KMS-11 (cell line): ENCODE results near the gene GRAP2.
"Not testable (repeated sequence)": the region's sequence is repeated elsewhere in the genome, so short reads cannot be mapped to it uniquely, and the experiment has no call there.

ENCODE experiments used
- H2AFZ ChIP-seq: fragments of 200-600 bp; sonication (generic); 2 replicates; pipeline ENCODE4 v1.6.1; 2016; ENCODE audit warnings: antibody characterized with exemption, mixed run types, low read depth
- H3K27ac ChIP-seq: fragments of 200-600 bp; sonication (generic); 2 replicates; pipeline ENCODE4 v1.6.1; 2016; ENCODE audit warnings: mild to moderate bottlenecking, mixed run types
- H3K27me3 ChIP-seq: fragments of 200-600 bp; sonication (generic); 2 replicates; pipeline ENCODE4 v1.6.1; 2017; ENCODE audit warnings: mild to moderate bottlenecking, low read depth, mixed run types, moderate library complexity; ENCODE audit not compliant: insufficient read depth
- H3K36me3 ChIP-seq: fragments of 200-600 bp; sonication (generic); 2 replicates; pipeline ENCODE4 v1.6.1; 2017; ENCODE audit warnings: mild to moderate bottlenecking, mixed run types; ENCODE audit not compliant: insufficient read depth
- H3K4me1 ChIP-seq: fragments of 200-600 bp; sonication (generic); 2 replicates; pipeline ENCODE4 v1.6.1; 2016; ENCODE audit warnings: mild to moderate bottlenecking, low read depth, mixed run types; ENCODE audit not compliant: poor library complexity, severe bottlenecking
- H3K4me2 ChIP-seq: fragments of 200-600 bp; sonication (generic); 2 replicates; pipeline ENCODE4 v1.7.0; 2016; ENCODE audit warnings: mild to moderate bottlenecking, mixed run types
- H3K4me3 ChIP-seq: fragments of 200-600 bp; sonication (generic); IDR thresholded peaks from 2 replicates; pipeline ENCODE4 v1.6.1; 2017; ENCODE audit warnings: low read depth, low read length, mixed read lengths; ENCODE audit not compliant: insufficient read depth
- H3K79me2 ChIP-seq: fragments of 200-600 bp; sonication (generic); 2 replicates; pipeline ENCODE4 v1.6.1; 2016; ENCODE audit warnings: low read depth, mixed run types; ENCODE audit not compliant: insufficient read depth
- H3K9ac ChIP-seq: fragments of 200-600 bp; sonication (generic); 2 replicates; pipeline ENCODE4 v1.6.1; 2016; ENCODE audit warnings: mild to moderate bottlenecking, mixed run types
- H4K20me1 ChIP-seq: fragments of 200-600 bp; sonication (generic); 2 replicates; pipeline ENCODE4 v1.6.1; 2016; ENCODE audit warnings: mild to moderate bottlenecking, mixed run types; ENCODE audit not compliant: insufficient read depth
- TF ChIP-seq, protein P1 (sequence below): fragments of 200-600 bp; sonication (generic); conservative IDR thresholded peaks from 2 replicates; pipeline ENCODE4 v1.6.1; 2017; ENCODE audit warnings: low read depth, mild to moderate bottlenecking, antibody characterized with exemption, low read length, moderate library complexity, mixed read lengths

The GRAP2 gene

DNA sequence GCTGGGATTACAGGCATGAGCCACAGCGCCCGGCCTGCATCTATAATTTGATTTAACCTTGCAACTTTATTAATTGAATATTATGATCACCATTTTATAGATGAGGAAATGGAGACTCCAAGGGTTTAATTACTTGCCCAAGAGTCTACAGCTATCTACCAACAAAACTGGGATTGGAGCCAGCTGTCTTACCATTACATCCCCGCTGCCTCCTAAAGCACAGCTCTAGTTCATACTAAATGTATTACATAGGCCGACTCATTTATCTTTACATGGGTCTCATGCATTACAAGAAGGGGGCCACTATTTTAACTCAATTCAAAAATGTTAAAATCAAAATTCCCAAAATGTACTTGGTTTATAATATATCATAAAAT is 45.2 kb downstream of the GRAP2 start:
- Histone ChIP-seq H3K9ac (no peak overlapping the region), H3K4me1 (peaks cover 13% of the 10 kb centered on the region), H3K4me2 (no peak overlapping the region), H2AFZ (no peak overlapping the region), H4K20me1 (no peaks in the 10 kb centered on the region), H3K27ac (no peak overlapping the region), H3K4me3 (no peak overlapping the region), H3K27me3 (no peaks in the 10 kb centered on the region), H3K36me3 (no peaks in the 10 kb centered on the region), H3K79me2 (no peaks in the 10 kb centered on the region)
- TF ChIP-seq, protein P1, sequence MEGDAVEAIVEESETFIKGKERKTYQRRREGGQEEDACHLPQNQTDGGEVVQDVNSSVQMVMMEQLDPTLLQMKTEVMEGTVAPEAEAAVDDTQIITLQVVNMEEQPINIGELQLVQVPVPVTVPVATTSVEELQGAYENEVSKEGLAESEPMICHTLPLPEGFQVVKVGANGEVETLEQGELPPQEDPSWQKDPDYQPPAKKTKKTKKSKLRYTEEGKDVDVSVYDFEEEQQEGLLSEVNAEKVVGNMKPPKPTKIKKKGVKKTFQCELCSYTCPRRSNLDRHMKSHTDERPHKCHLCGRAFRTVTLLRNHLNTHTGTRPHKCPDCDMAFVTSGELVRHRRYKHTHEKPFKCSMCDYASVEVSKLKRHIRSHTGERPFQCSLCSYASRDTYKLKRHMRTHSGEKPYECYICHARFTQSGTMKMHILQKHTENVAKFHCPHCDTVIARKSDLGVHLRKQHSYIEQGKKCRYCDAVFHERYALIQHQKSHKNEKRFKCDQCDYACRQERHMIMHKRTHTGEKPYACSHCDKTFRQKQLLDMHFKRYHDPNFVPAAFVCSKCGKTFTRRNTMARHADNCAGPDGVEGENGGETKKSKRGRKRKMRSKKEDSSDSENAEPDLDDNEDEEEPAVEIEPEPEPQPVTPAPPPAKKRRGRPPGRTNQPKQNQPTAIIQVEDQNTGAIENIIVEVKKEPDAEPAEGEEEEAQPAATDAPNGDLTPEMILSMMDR, result no peak

DNA sequence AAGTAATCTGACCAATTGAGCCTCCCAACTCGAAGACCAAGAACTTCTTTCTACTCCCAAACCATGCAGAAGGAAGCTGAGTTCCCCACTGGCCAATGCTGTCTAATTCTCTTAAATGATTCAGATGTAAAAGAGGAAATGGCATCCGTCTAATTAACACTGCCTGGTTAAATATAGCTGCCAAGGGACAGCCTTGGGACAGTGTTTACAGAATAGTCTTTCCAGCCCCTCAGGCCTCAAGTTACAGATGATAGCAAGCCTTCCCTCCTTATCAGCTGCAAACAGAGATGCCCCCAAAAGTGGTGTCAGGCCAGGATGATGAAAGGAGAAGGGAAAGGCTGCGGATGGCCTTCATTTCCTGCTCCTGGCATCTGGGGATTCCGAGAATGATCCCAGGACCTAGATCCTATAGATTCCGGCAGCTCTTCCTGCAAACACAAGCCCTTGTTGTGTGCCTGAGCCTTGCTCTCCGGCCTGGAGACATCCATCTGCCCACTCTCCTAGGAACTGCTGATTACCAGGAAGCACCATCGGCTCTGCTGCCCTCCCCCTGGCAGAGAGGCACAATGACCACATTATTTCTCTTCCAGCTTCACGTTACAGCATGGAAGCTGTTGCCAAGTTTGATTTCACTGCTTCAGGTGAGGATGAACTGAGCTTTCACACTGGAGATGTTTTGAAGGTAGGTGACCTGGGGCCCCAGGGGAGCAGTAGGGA is 45.8 kb downstream of the GRAP2 start:
- no peaks in the 10 kb centered on the region for H3K79me2 ChIP-seq
- no peak overlapping the region for H2AFZ ChIP-seq
- no peak overlapping the region for H3K27ac ChIP-seq
- H3K4me3 ChIP-seq, result no peak overlapping the region
- no peak overlapping the region for H3K4me2 ChIP-seq
- H3K36me3 ChIP-seq, result no peaks in the 10 kb centered on the region
- no peaks in the 10 kb centered on the region for H3K27me3 ChIP-seq
- H4K20me1 ChIP-seq, result no peaks in the 10 kb centered on the region
- TF ChIP-seq, protein P1, result no peak
- no peak overlapping the region for H3K9ac ChIP-seq
- H3K4me1 ChIP-seq, result peaks cover 19% of the 10 kb centered on the region

DNA sequence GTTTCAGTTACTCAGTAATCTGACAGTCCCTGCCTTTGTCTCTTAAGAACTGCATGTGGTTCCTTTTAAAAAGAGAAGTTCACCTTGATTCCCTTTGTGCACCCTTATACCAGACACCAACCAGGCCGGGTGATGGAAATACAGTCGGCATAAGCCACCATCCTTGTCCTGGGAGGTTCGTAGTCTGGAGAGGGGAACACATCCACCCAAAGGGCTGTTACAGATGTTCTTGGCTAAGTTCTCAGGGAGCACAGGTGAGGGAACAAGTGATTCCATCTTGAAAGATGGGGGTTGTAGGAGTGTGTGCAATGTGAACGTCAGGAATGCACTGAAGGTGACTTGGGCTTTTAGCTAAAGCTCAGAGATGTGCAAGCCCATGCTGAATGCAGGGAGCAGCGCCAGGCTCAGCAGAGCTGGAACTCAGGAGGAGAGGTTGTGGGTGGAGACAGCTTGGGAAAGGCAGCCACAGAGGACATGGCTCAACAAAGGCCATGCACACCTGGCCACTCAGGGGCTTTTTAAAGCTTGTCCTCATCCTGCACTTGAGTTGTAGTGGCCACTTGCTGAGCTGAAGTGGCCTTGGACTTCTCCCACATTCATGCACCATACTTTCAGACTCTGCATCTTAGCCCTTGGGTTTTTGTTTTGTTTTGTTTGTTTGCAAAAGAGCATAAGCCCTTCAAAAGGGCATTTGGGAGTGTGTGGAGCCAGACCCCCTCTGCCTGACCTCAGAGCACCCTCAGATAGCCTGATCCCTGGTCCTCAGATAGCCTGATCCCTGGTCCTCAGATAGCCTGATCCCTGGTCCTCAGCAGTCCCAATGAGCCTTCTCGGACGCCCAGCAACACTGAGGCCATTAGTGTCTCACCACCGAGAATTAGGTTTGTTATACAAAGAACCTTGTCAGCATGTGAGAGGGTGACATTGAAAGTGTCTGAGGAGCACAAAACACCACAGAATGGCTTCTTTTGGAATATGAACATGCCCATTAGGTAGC is 46.6 kb downstream of the GRAP2 start:
- Histone ChIP-seq H3K9ac (no peak overlapping the region), H3K27ac (no peak overlapping the region), H2AFZ (no peak overlapping the region), H3K27me3 (no peaks in the 10 kb centered on the region; the same call in 1 of the 2 replicates), H3K79me2 (no peaks in the 10 kb centered on the region), H3K4me3 (no peak overlapping the region), H4K20me1 (no peaks in the 10 kb centered on the region), H3K36me3 (no peaks in the 10 kb centered on the region), H3K4me2 (no peak overlapping the region; the same call in 1 of the 2 replicates), H3K4me1 (peaks cover 27% of the 10 kb centered on the region)
- TF ChIP-seq, protein P1, result no peak

DNA sequence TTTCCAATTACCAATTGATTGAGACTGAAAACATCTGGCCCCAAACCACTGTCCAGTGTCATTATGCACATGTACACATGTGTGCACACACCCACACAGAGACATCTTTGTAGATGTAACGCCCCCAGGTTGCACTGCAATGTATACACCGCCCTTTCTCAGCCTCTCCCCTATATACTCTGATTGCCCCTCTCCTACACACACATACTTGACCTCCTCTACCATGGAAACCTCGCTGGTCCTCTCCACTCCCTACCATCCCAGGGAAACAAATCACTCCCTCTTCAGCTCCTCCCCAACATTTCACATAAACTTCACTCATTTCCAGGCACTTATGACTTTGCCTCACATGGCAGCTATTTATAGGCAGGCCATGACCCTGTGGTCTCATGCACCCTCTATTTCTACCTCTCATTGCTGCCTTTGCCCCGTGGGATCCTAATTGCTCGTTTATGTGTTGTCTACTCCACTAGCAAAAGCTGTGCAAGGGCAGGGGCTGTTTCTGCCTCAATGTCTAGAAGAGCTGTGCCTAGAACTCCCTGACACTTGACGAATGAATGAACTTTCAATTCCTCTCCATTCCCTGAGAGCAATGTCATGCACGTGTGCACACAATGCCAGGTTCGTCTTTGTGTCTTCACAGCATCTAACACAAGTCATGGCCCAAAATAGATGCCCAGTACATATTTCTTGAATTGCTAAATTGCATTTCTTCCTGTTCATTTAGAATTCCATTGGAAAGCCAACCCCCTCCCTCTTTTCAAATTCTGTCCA is 49.3 kb downstream of the GRAP2 start:
- peaks cover 38% of the 10 kb centered on the region for H3K4me1 ChIP-seq
- H3K79me2 ChIP-seq, result no peaks in the 10 kb centered on the region
- H3K36me3 ChIP-seq, result no peaks in the 10 kb centered on the region

DNA sequence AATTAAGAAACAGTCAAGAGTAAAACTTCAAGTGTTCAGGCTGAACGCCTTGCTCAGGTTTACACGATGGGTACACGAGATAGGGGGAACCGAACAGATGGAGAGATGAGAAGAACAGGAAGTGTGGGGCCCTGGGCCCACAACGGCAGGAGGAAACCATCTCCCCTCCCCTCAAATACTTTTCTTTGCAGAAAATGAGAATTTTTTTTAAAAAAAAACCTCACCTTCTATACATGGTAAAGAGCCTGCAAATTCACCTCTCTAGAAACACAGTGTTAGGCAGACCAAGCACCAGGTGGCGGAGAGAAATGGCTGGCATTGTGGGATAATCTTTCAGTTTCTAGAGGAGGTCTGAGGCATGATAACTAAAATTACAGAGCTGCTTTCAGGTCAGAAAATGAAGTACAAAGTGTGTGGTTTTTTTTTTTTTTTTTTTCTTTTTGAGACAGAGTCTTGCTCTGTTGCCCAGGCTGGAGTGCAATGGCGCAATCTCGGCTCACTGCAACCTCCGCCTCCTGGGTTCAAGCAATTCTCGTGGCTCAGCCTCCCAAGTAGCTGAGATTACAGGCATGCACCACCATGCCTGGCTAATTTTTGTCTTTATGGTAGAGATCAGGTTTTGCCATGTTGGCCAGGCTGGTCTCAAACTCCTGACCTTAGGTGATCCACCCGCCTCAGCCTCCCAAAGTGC is 50.9 kb downstream of the GRAP2 start:
- peaks cover 15% of the 10 kb centered on the region for H3K27me3 ChIP-seq
- H3K4me1 ChIP-seq, result peaks cover 47% of the 10 kb centered on the region

More for the DNA sequence above, 49.3 kb downstream of the GRAP2 start:
- TF ChIP-seq, protein P1, result no peak
- H3K4me3 ChIP-seq, result no peak overlapping the region
- no peaks in the 10 kb centered on the region for H4K20me1 ChIP-seq
- H3K27ac ChIP-seq, result no peak overlapping the region
- H3K27me3 ChIP-seq, result peaks cover 15% of the 10 kb centered on the region
- H3K9ac ChIP-seq, result no peak overlapping the region
- H3K4me2 ChIP-seq, result no peak overlapping the region
- no peak overlapping the region for H2AFZ ChIP-seq

More for the DNA sequence above, 50.9 kb downstream of the GRAP2 start:
- not testable (repeated sequence) for H3K36me3 ChIP-seq, H4K20me1 ChIP-seq, H3K4me3 ChIP-seq, H3K9ac ChIP-seq, H2AFZ ChIP-seq, H3K79me2 ChIP-seq
- Histone ChIP-seq H3K27ac (peak overlapping the region; percentile 10; the same call in 1 of the 2 replicates), H3K4me2 (peak overlapping the region; percentile 44)
